Measurements from ENCODE around the gene SCAMP1. TPM values are rescaled to one million over a fixed set of nuclear protein-coding genes. Genes with fewer than 3 reads are reported as not detected.

Gene SCAMP1
- total RNA-seq, 1 experiment from 2014 or later = 43.8 TPM

- Mint-ChIP-seq H3K27ac (no peak overlapping the region), H3K4me1 (peaks cover 6% of the 10 kb centered on the region), H3K4me3 (no peak overlapping the region), H3K9me3 (no peaks in the 10 kb centered on the region), H3K36me3 (no peaks in the 10 kb centered on the region), H3K27me3 (ENCODE audit: low read depth) (peaks cover 10% of the 10 kb centered on the region)
- ATAC-seq (no peak), DNase-seq (ENCODE audit: low spot score) (no peak)
- TF ChIP-seq SMAD3 (CRISPR knock-in tag; IDR thresholded peaks at IDR 0.05; ENCODE audit: borderline replicate concordance) = no peak
- no peak for TF ChIP-seq JUN (CRISPR knock-in tag; IDR thresholded peaks at IDR 0.05)
- TF ChIP-seq ZNF416 (CRISPR knock-in tag; IDR thresholded peaks at IDR 0.05) = no peak
- TF ChIP-seq ATF2 (CRISPR knock-in tag; IDR thresholded peaks at IDR 0.05; ENCODE audit: borderline replicate concordance, low read depth) = no peak
- no peak for TF ChIP-seq ZNF396 (CRISPR knock-in tag; IDR thresholded peaks at IDR 0.05; ENCODE audit: borderline replicate concordance)
- no peak for TF ChIP-seq ZNF232 (CRISPR knock-in tag; IDR thresholded peaks at IDR 0.05)
- no peak for TF ChIP-seq ERG (CRISPR knock-in tag; IDR thresholded peaks at IDR 0.05)
- no peak for TF ChIP-seq HMGXB4 (CRISPR knock-in tag; IDR thresholded peaks at IDR 0.05)
- TF ChIP-seq ZNF671 (CRISPR knock-in tag; IDR thresholded peaks at IDR 0.05) = no peak
- no peak for TF ChIP-seq ZSCAN18 (CRISPR knock-in tag; IDR thresholded peaks at IDR 0.05)
- TF ChIP-seq PRDM15 (CRISPR knock-in tag; IDR thresholded peaks at IDR 0.05) = no peak
- no peak for TF ChIP-seq CBFB (CRISPR knock-in tag; IDR thresholded peaks at IDR 0.05; ENCODE audit: low read depth)
- POLR2A ChIA-PET = no interaction called here
- CTCF ChIA-PET = no interaction called here
Observed at GRCh38 chr5:78353520-78353919, 6.9 kb upstream of the SCAMP1 start.

- ChIA-PET CTCF (no interaction called here), POLR2A (no interaction called here)
- no peak for DNase-seq (ENCODE audit: low spot score)
- Mint-ChIP-seq H3K36me3 (no peaks in the 10 kb centered on the region), H3K27ac (no peak overlapping the region), H3K4me1 (peaks cover 13% of the 10 kb centered on the region), H3K9me3 (no peaks in the 10 kb centered on the region), H3K27me3 (ENCODE audit: low read depth) (peaks cover 3% of the 10 kb centered on the region), H3K4me3 (no peak overlapping the region)
- TF ChIP-seq ZNF512 (CRISPR knock-in tag; IDR thresholded peaks at IDR 0.05; ENCODE audit: borderline replicate concordance) (no peak), STAT6 (CRISPR knock-in tag; conservative IDR thresholded peaks at IDR 0.05; ENCODE audit: low read depth) (no peak), ESRRA (CRISPR knock-in tag; IDR thresholded peaks at IDR 0.05; ENCODE audit: borderline replicate concordance) (no peak), ERG (CRISPR knock-in tag; IDR thresholded peaks at IDR 0.05) (no peak), MLX (CRISPR knock-in tag; IDR thresholded peaks at IDR 0.05) (no peak), CREB1 (CRISPR knock-in tag; IDR thresholded peaks at IDR 0.05) (no peak)
- ATAC-seq = no peak
Observed at GRCh38 chr5:78354066-78354670, 6.2 kb upstream of the SCAMP1 start.

Measured in WTC11 (cell line).